ENCODE data around the gene ZNF689.

Gene ZNF689

GRCh38 chr16:30566531-30566930 is 43.7 kb downstream of the ZNF689 start:
- DNase-seq (ENCODE audit: low read depth in 2 of 3, low spot score in 1 of 3), result no peak

GRCh38 chr16:30565984-30566383 is 44.2 kb downstream of the ZNF689 start:
- DNase-seq (ENCODE audit: low read depth in 2 of 3, low spot score in 1 of 3), result no peak

GRCh38 chr16:30565526-30565925 is 44.7 kb downstream of the ZNF689 start:
- DNase-seq (ENCODE audit: low read depth in 2 of 3, low spot score in 1 of 3), result no peak

GRCh38 chr16:30562021-30562420 is 48.2 kb downstream of the ZNF689 start:
- DNase-seq (ENCODE audit: low read depth in 2 of 3, low spot score in 1 of 3), result no peak

GRCh38 chr16:30561089-30561816 is 48.9 kb downstream of the ZNF689 start:
- DNase-seq (ENCODE audit: low read depth in 2 of 3, low spot score in 1 of 3), result no peak

- no peak for DNase-seq (ENCODE audit: low read depth in 2 of 3, low spot score in 1 of 3)
Observed at GRCh38 chr16:30559690-30560089, 50.5 kb downstream of the ZNF689 start.

- no peak for DNase-seq (ENCODE audit: low read depth in 2 of 3, low spot score in 1 of 3)
Observed at GRCh38 chr16:30558789-30559377, 51.3 kb downstream of the ZNF689 start.

- peak; percentile 94 to 96 (median 96) for DNase-seq (ENCODE audit: low read depth in 2 of 3, low spot score in 1 of 3)
Observed at GRCh38 chr16:30557957-30558788, 52.0 kb downstream of the ZNF689 start, which contains the start of gene ZNF764. Gene ZNF764 (minus strand): TSS chr16:30558374. CDS start chr16:30558182, 192 bp downstream.

- DNase-seq (ENCODE audit: low read depth in 2 of 3, low spot score in 1 of 3), result no peak
Observed at GRCh38 chr16:30557707-30557956, 52.6 kb downstream of the ZNF689 start.

- no peak for DNase-seq (ENCODE audit: low read depth in 2 of 3, low spot score in 1 of 3)
Observed at GRCh38 chr16:30556125-30556473, 54.1 kb downstream of the ZNF689 start.

GRCh38 chr16:30555315-30556124 is 54.7 kb downstream of the ZNF689 start:
- DNase-seq (ENCODE audit: low read depth in 2 of 3, low spot score in 1 of 3), result no peak

- DNase-seq (ENCODE audit: low read depth in 2 of 3, low spot score in 1 of 3), result no peak
Observed at GRCh38 chr16:30554557-30555314, 55.5 kb downstream of the ZNF689 start.

- DNase-seq (ENCODE audit: low read depth in 2 of 3, low spot score in 1 of 3), result no peak
Observed at GRCh38 chr16:30553393-30553899, 56.7 kb downstream of the ZNF689 start.

- no peak for DNase-seq (ENCODE audit: low read depth in 2 of 3, low spot score in 1 of 3)
Observed at GRCh38 chr16:30552956-30553355, 57.2 kb downstream of the ZNF689 start.
